HEK293 (cell line): ENCODE measurements around the gene DOCK8.

Source experiments
- CTCF ChIA-PET: fragments of 350-600 bp; formaldehyde crosslinking; extraction: SDS; loops from one replicate; lab custom pipeline; 2021; ENCODE audit warnings: antibody characterized with exemption; lab: Yijun Ruan, JAX
- POLR2A ChIA-PET: fragments of 300-600 bp; formaldehyde crosslinking; extraction: SDS; loops from one replicate; lab custom pipeline; 2020; ENCODE audit warnings: antibody characterized with exemption, inconsistent platforms; lab: Yijun Ruan, JAX
- H3K27ac ChIP-seq: fragments of 200-500 bp; sonication (Bioruptor generic); 2 replicates; pipeline ENCODE4 v1.5.1; 2014; ENCODE audit warnings: low read depth, low read length, control low read depth, inconsistent platforms; ENCODE audit errors: extremely low read depth
- H3K36me3 ChIP-seq, 2 experiments: fragments of 200-500 bp in 1 of 2; sonication (Bioruptor generic) in 1 of 2; 1 replicate in 1 of 2; 2 replicates in 1 of 2; pipeline ENCODE4 v1.5.1; 2014 to 2017; ENCODE audit warnings: inconsistent platforms in 2 of 2, low read length in 2 of 2; ENCODE audit not compliant: control insufficient read depth in 2 of 2, insufficient read depth in 1 of 2
- H3K4me1 ChIP-seq: fragments of 200-500 bp; sonication (Bioruptor generic); 2 replicates; pipeline ENCODE4 v1.5.1; 2014; ENCODE audit warnings: mild to moderate bottlenecking, low read length, inconsistent platforms; ENCODE audit not compliant: control insufficient read depth, insufficient read depth
- H3K4me3 ChIP-seq: 2 replicates; pipeline ENCODE4 v1.5.1; 2011; ENCODE audit warnings: low read depth, mild to moderate bottlenecking, control low read depth, low read length, moderate library complexity
- H3K9me3 ChIP-seq: fragments of 200-500 bp; sonication (Bioruptor generic); 2 replicates; pipeline ENCODE4 v1.5.1; 2014; ENCODE audit warnings: low read depth, low read length, inconsistent platforms; ENCODE audit not compliant: control insufficient read depth, insufficient read depth
- ATF2 ChIP-seq: fragments of 450-650 bp; formaldehyde crosslinking; IDR thresholded peaks from 2 replicates; pipeline ENCODE4 v1.5.1; 2016; ENCODE audit warnings: missing biosample characterization, missing genetic modification characterization, low read depth
- BCL11A ChIP-seq: fragments of 450-650 bp; formaldehyde crosslinking; IDR thresholded peaks from 2 replicates; pipeline ENCODE4 v1.5.1; 2016; ENCODE audit warnings: low read depth, missing biosample characterization, missing genetic modification characterization
- CTCF ChIP-seq: fragments of 450-650 bp; formaldehyde crosslinking; IDR thresholded peaks from 2 replicates; pipeline ENCODE4 v1.5.1; 2016; ENCODE audit warnings: missing biosample characterization, missing genetic modification characterization
- FEZF1 ChIP-seq: fragments of 450-650 bp; formaldehyde crosslinking; IDR thresholded peaks from 2 replicates; pipeline ENCODE4 v1.5.1; 2016; ENCODE audit warnings: missing biosample characterization, missing genetic modification characterization
- KLF7 ChIP-seq: fragments of 450-650 bp; formaldehyde crosslinking; IDR thresholded peaks from 2 replicates; pipeline ENCODE4 v1.5.1; 2016; ENCODE audit warnings: missing biosample characterization, missing genetic modification characterization, borderline replicate concordance
- OVOL3 ChIP-seq: fragments of 450-650 bp; formaldehyde crosslinking; IDR thresholded peaks from 2 replicates; pipeline ENCODE4 v1.5.1; 2016; ENCODE audit warnings: missing biosample characterization, missing genetic modification characterization
- REST ChIP-seq: fragments of 450-650 bp; formaldehyde crosslinking; IDR thresholded peaks from 2 replicates; pipeline ENCODE4 v1.5.1; 2016; ENCODE audit warnings: missing biosample characterization, missing genetic modification characterization
- ZBTB26 ChIP-seq: fragments of 450-650 bp; formaldehyde crosslinking; optimal IDR thresholded peaks from 2 replicates; pipeline ENCODE3; 2016; ENCODE audit warnings: missing biosample characterization, mild to moderate bottlenecking, missing genetic modification characterization
- ZBTB6 ChIP-seq: fragments of 450-650 bp; formaldehyde crosslinking; IDR thresholded peaks from 2 replicates; pipeline ENCODE4 v1.5.1; 2017; ENCODE audit warnings: missing biosample characterization, missing genetic modification characterization
- ZEB2 ChIP-seq: fragments of 450-650 bp; formaldehyde crosslinking; IDR thresholded peaks from 2 replicates; pipeline ENCODE4 v1.5.1; 2016; ENCODE audit warnings: missing biosample characterization, missing genetic modification characterization
- ZNF114 ChIP-seq: fragments of 450-650 bp; formaldehyde crosslinking; IDR thresholded peaks from 2 replicates; pipeline ENCODE4 v1.5.0; 2017; ENCODE audit warnings: missing biosample characterization, missing genetic modification characterization
- ZNF146 ChIP-seq: fragments of 450-650 bp; formaldehyde crosslinking; IDR thresholded peaks from 2 replicates; pipeline ENCODE4 v1.5.1; 2016; ENCODE audit warnings: missing biosample characterization, missing genetic modification characterization
- ZNF16 ChIP-seq: fragments of 450-650 bp; formaldehyde crosslinking; IDR thresholded peaks from 2 replicates; pipeline ENCODE4 v1.5.1; 2016; ENCODE audit warnings: low read depth, missing biosample characterization, missing genetic modification characterization
- ZNF169 ChIP-seq: fragments of 450-650 bp; formaldehyde crosslinking; IDR thresholded peaks from 2 replicates; pipeline ENCODE4 v1.5.1; 2016; ENCODE audit warnings: missing biosample characterization, missing genetic modification characterization
- ZNF24 ChIP-seq: fragments of 450-650 bp; formaldehyde crosslinking; IDR thresholded peaks from 2 replicates; pipeline ENCODE4 v1.5.1; 2016; ENCODE audit warnings: missing biosample characterization, missing genetic modification characterization
- ZNF274 ChIP-seq, 2 experiments: fragments of 200-500 bp in 1 of 2; fragments of 450-650 bp in 1 of 2; sonication (Bioruptor generic) in 1 of 2; formaldehyde crosslinking in 1 of 2; IDR thresholded peaks; 2 replicates each; pipeline versions ENCODE4 v1.5.1 to v1.6.1; 2014 to 2016; ENCODE audit warnings: borderline replicate concordance in 1 of 2, inconsistent platforms in 1 of 2, low read length in 1 of 2, missing biosample characterization in 1 of 2, missing genetic modification characterization in 1 of 2
- ZNF292 ChIP-seq: fragments of 450-650 bp; formaldehyde crosslinking; IDR thresholded peaks from 2 replicates; pipeline ENCODE4 v1.5.1; 2016; ENCODE audit warnings: low read depth, missing biosample characterization, missing genetic modification characterization, borderline replicate concordance
- ZNF354C ChIP-seq: fragments of 450-650 bp; formaldehyde crosslinking; IDR thresholded peaks from 2 replicates; pipeline ENCODE4 v1.5.1; 2016; ENCODE audit warnings: missing biosample characterization, missing genetic modification characterization, low read depth, borderline replicate concordance
- ZNF37A ChIP-seq: fragments of 450-650 bp; IDR thresholded peaks from 2 replicates; pipeline ENCODE4 v1.5.1; 2018; ENCODE audit warnings: missing biosample characterization, missing genetic modification characterization
- ZNF404 ChIP-seq: fragments of 450-650 bp; formaldehyde crosslinking; IDR thresholded peaks from 2 replicates; pipeline ENCODE4 v1.5.1; 2017; ENCODE audit warnings: missing biosample characterization, missing genetic modification characterization
- ZNF433 ChIP-seq: fragments of 450-650 bp; formaldehyde crosslinking; IDR thresholded peaks from 2 replicates; pipeline ENCODE4 v1.5.1; 2016; ENCODE audit warnings: missing biosample characterization, missing genetic modification characterization, low read depth
- ZNF473 ChIP-seq: fragments of 450-650 bp; formaldehyde crosslinking; IDR thresholded peaks from 2 replicates; pipeline ENCODE4 v1.5.1; 2017; ENCODE audit warnings: missing biosample characterization, missing genetic modification characterization
- ZNF521 ChIP-seq: fragments of 450-650 bp; formaldehyde crosslinking; IDR thresholded peaks from 2 replicates; pipeline ENCODE4 v1.5.1; 2017; ENCODE audit warnings: missing biosample characterization, mild to moderate bottlenecking, missing genetic modification characterization
- ZNF529 ChIP-seq: fragments of 450-650 bp; formaldehyde crosslinking; IDR thresholded peaks from 2 replicates; pipeline ENCODE4 v1.5.1; 2017; ENCODE audit warnings: missing genetic modification characterization, missing biosample characterization; ENCODE audit not compliant: insufficient replicate concordance
- ZNF544 ChIP-seq: fragments of 450-650 bp; formaldehyde crosslinking; IDR thresholded peaks from 2 replicates; pipeline ENCODE4 v1.5.0; 2017; ENCODE audit warnings: missing biosample characterization, missing genetic modification characterization
- ZNF571 ChIP-seq: fragments of 450-650 bp; formaldehyde crosslinking; IDR thresholded peaks from 2 replicates; pipeline ENCODE4 v1.5.0; 2017; ENCODE audit warnings: missing biosample characterization, missing genetic modification characterization
- ZNF621 ChIP-seq: fragments of 450-650 bp; formaldehyde crosslinking; IDR thresholded peaks from 2 replicates; pipeline ENCODE4 v1.5.1; 2017; ENCODE audit warnings: missing biosample characterization, missing genetic modification characterization
- ZNF623 ChIP-seq: fragments of 450-650 bp; formaldehyde crosslinking; IDR thresholded peaks from 2 replicates; pipeline ENCODE4 v1.5.1; 2016; ENCODE audit warnings: missing biosample characterization, missing genetic modification characterization
- ZNF843 ChIP-seq: fragments of 450-650 bp; formaldehyde crosslinking; IDR thresholded peaks from 2 replicates; pipeline ENCODE4 v1.5.1; 2016; ENCODE audit warnings: missing biosample characterization, missing genetic modification characterization
- ZXDB ChIP-seq: fragments of 450-650 bp; formaldehyde crosslinking; IDR thresholded peaks from 2 replicates; pipeline ENCODE4 v1.5.1; 2016; ENCODE audit warnings: missing biosample characterization, missing genetic modification characterization

Gene DOCK8

GRCh38 chr9:450561-450960, 235.9 kb downstream of the DOCK8 start:
- no peaks in the 10 kb centered on the region for H3K36me3 ChIP-seq
- no peak overlapping the region for H3K27ac ChIP-seq
- TF ChIP-seq CTCF (tag by site-specific recombination) (no peak), ZBTB6 (tag by site-specific recombination) (no peak), ZNF404 (no peak), REST (no peak), ZNF621 (tag by site-specific recombination) (no peak), ZXDB (tag by site-specific recombination) (no peak), OVOL3 (no peak), ZNF114 (tag by site-specific recombination) (no peak), ZNF169 (tag by site-specific recombination) (no peak), ZBTB26 (tag by site-specific recombination) (no peak)
- CTCF ChIA-PET = no interaction called here
- no peak overlapping the region for H3K4me3 ChIP-seq
- no peaks in the 10 kb centered on the region for H3K4me1 ChIP-seq
- H3K9me3 ChIP-seq = no peaks in the 10 kb centered on the region
- POLR2A ChIA-PET = no interaction called here

- CTCF ChIA-PET = interaction anchor here (0.9 to 1.1 kb wide), 2 partner anchors 8 to 13 kb away, joined by 3 to 4 read pairs; no protein-coding TSS in a partner anchor
These were observed 239.2 kb downstream of the DOCK8 start for GRCh38 chr9:453832-454231.

GRCh38 chr9:456365-456764, 241.7 kb downstream of the DOCK8 start:
- no peaks in the 10 kb centered on the region for H3K9me3 ChIP-seq
- no peaks in the 10 kb centered on the region for H3K4me1 ChIP-seq
- no peaks in the 10 kb centered on the region for H3K36me3 ChIP-seq
- POLR2A ChIA-PET = no interaction called here
- no peak overlapping the region for H3K27ac ChIP-seq
- CTCF ChIA-PET = no interaction called here
- H3K4me3 ChIP-seq = no peak overlapping the region
- TF ChIP-seq ZNF146 (tag by site-specific recombination) (no peak), CTCF (tag by site-specific recombination) (no peak), FEZF1 (tag by site-specific recombination) (no peak), ATF2 (tag by site-specific recombination) (no peak), ZNF274 (IDR thresholded peaks at IDR 0.05; ENCODE audit: low read length) (no peak), ZNF274 (tag by site-specific recombination; IDR thresholded peaks at IDR 0.05; ENCODE audit: borderline replicate concordance) (no peak), ZNF521 (tag by site-specific recombination) (no peak)

More at GRCh38 chr9:453832-454231, 239.2 kb downstream of the DOCK8 start:
- Histone ChIP-seq H3K27ac (no peak overlapping the region), H3K4me3 (no peak overlapping the region), H3K36me3 (no peaks in the 10 kb centered on the region), H3K4me1 (no peaks in the 10 kb centered on the region), H3K9me3 (no peaks in the 10 kb centered on the region)
- TF ChIP-seq ZNF544 (tag by site-specific recombination) (no peak), ZNF623 (tag by site-specific recombination) (no peak), ZNF529 (tag by site-specific recombination) (no peak), ZNF843 (tag by site-specific recombination) (no peak), ZNF433 (tag by site-specific recombination) (no peak), ZNF16 (no peak), ZNF473 (no peak), ZNF37A (tag by site-specific recombination) (no peak), ZNF571 (tag by site-specific recombination) (no peak), KLF7 (tag by site-specific recombination) (no peak), BCL11A (no peak), ZNF24 (tag by site-specific recombination) (no peak), ZNF292 (tag by site-specific recombination) (no peak), ZEB2 (tag by site-specific recombination) (no peak), ZNF354C (tag by site-specific recombination) (no peak)
- POLR2A ChIA-PET = no interaction called here
